ENCODE data around the gene ACTR3. TPM values are rescaled to one million over a fixed set of nuclear protein-coding genes. Genes with fewer than 3 reads are reported as not detected.

The ACTR3 gene
- polyA plus RNA-seq, 1 donor from 2014 or later: 255 TPM

DNA sequence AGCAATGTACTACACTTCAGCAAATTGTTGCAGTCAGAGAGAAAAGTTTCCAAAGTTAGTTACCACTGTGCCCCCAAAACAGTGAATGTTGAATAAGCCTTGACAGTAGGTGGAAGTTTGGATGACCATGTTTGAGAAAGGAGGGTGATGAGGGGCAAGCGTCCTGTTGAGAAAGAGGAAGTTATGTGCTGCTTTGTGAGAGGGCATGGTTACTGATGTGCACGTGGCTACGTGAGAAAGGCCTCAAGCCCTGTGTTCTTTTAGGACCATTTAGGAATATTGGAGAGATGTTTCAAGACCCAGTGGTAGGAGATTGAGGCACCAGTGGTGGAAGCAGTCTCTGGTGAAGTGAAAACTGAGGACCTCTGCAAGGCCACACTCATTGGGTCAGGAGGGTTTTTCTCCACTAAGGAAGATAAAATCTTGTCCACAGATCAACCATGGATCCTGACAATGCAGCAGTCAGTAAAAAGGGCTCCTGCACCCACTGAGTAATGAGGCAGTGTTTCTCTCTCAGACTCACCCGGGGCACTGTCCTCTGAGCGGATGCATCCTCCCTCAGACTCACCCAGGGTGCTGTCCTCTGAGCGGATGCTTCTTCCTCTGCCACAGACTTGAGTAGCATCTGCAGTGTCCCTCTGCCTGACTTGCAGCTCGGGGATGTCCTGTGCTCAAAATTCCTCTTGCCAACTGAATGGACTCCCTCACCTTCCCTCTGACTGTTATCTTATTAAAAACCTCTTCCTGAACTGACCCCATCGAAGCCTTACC lies 34.7 kb upstream of the ACTR3 start:
- no peaks in the 10 kb centered on the region for H3K9me3 ChIP-seq (ENCODE audit: low read length)
- no peak overlapping the region for H3K4me2 ChIP-seq (ENCODE audit: low read length)
- no peak overlapping the region for H3K4me3 ChIP-seq (ENCODE audit: low read length)
- no peak overlapping the region for H3K9ac ChIP-seq (ENCODE audit: low read length)
- H3K27ac ChIP-seq (ENCODE audit: low read length): no peak overlapping the region
- no peaks in the 10 kb centered on the region for H3F3A ChIP-seq (ENCODE audit: insufficient read depth, low read length, poor library complexity, severe bottlenecking)
- TF ChIP-seq RAD21 (conservative IDR thresholded peaks at IDR 0.05) (no peak), EZH2 (IDR thresholded peaks at IDR 0.05; ENCODE audit: borderline replicate concordance, insufficient read depth, low read length, poor library complexity, severe bottlenecking) (no peak), TAF1 (IDR thresholded peaks at IDR 0.05; ENCODE audit: low read depth) (no peak), MXI1 (conservative IDR thresholded peaks at IDR 0.05; ENCODE audit: poor library complexity, severe bottlenecking) (no peak), POLR2AphosphoS5 (IDR thresholded peaks at IDR 0.05) (no peak), EP300 (conservative IDR thresholded peaks at IDR 0.05; ENCODE audit: poor library complexity, severe bottlenecking) (no peak), SMC3 (conservative IDR thresholded peaks at IDR 0.05; ENCODE audit: poor library complexity) (no peak)
- TF ChIP-seq, protein P1, sequence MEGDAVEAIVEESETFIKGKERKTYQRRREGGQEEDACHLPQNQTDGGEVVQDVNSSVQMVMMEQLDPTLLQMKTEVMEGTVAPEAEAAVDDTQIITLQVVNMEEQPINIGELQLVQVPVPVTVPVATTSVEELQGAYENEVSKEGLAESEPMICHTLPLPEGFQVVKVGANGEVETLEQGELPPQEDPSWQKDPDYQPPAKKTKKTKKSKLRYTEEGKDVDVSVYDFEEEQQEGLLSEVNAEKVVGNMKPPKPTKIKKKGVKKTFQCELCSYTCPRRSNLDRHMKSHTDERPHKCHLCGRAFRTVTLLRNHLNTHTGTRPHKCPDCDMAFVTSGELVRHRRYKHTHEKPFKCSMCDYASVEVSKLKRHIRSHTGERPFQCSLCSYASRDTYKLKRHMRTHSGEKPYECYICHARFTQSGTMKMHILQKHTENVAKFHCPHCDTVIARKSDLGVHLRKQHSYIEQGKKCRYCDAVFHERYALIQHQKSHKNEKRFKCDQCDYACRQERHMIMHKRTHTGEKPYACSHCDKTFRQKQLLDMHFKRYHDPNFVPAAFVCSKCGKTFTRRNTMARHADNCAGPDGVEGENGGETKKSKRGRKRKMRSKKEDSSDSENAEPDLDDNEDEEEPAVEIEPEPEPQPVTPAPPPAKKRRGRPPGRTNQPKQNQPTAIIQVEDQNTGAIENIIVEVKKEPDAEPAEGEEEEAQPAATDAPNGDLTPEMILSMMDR (IDR thresholded peaks at IDR 0.05; ENCODE audit: poor library complexity, severe bottlenecking): no peak
- TF ChIP-seq, protein P2, sequence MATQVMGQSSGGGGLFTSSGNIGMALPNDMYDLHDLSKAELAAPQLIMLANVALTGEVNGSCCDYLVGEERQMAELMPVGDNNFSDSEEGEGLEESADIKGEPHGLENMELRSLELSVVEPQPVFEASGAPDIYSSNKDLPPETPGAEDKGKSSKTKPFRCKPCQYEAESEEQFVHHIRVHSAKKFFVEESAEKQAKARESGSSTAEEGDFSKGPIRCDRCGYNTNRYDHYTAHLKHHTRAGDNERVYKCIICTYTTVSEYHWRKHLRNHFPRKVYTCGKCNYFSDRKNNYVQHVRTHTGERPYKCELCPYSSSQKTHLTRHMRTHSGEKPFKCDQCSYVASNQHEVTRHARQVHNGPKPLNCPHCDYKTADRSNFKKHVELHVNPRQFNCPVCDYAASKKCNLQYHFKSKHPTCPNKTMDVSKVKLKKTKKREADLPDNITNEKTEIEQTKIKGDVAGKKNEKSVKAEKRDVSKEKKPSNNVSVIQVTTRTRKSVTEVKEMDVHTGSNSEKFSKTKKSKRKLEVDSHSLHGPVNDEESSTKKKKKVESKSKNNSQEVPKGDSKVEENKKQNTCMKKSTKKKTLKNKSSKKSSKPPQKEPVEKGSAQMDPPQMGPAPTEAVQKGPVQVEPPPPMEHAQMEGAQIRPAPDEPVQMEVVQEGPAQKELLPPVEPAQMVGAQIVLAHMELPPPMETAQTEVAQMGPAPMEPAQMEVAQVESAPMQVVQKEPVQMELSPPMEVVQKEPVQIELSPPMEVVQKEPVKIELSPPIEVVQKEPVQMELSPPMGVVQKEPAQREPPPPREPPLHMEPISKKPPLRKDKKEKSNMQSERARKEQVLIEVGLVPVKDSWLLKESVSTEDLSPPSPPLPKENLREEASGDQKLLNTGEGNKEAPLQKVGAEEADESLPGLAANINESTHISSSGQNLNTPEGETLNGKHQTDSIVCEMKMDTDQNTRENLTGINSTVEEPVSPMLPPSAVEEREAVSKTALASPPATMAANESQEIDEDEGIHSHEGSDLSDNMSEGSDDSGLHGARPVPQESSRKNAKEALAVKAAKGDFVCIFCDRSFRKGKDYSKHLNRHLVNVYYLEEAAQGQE (IDR thresholded peaks at IDR 0.05; ENCODE audit: borderline replicate concordance): no peak
- H3K36me3 ChIP-seq (ENCODE audit: insufficient read depth, low read length): no peaks in the 10 kb centered on the region
- no peaks in the 10 kb centered on the region for H4K20me1 ChIP-seq (ENCODE audit: insufficient read depth)
- H3K27me3 ChIP-seq (ENCODE audit: insufficient read depth, low read depth, low read length): no peaks in the 10 kb centered on the region
- H2AFZ ChIP-seq (ENCODE audit: low read depth, low read length): no peak overlapping the region
- H3K79me2 ChIP-seq (replicated peaks; ENCODE audit: insufficient read depth, low read length): no peaks in the 10 kb centered on the region
- H3K9me2 ChIP-seq (ENCODE audit: insufficient read depth, low read length): no peaks in the 10 kb centered on the region

DNA sequence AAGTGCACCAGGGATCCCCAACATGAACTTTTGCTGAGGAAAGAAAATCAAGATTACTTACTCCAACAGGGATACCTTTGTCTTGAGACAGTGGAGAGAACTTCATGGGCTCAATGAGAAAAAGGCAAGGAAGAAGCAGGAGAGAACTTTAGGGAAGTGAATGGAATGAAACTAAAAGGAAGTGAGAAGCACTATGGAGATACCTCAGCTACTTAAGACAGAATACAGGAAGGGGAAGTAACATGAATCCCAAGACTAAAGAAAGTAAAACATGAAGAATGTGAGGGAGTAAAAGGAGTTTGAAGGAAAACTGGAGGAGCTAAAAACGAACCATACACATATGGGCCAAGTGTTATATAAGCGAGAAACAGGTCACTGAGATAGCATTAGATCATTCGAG lies 32.4 kb upstream of the ACTR3 start:
- H3K27me3 ChIP-seq (ENCODE audit: insufficient read depth, low read depth, low read length): no peaks in the 10 kb centered on the region

More for the DNA sequence above, 32.4 kb upstream of the ACTR3 start:
- H3K4me3 ChIP-seq (ENCODE audit: low read length): no peak overlapping the region
- H2AFZ ChIP-seq (ENCODE audit: low read depth, low read length): no peak overlapping the region
- no peaks in the 10 kb centered on the region for H3F3A ChIP-seq (ENCODE audit: insufficient read depth, low read length, poor library complexity, severe bottlenecking)
- H3K79me2 ChIP-seq (replicated peaks; ENCODE audit: insufficient read depth, low read length): no peaks in the 10 kb centered on the region
- H3K9me2 ChIP-seq (ENCODE audit: insufficient read depth, low read length): no peaks in the 10 kb centered on the region
- no peak overlapping the region for H3K27ac ChIP-seq (ENCODE audit: low read length)
- no peaks in the 10 kb centered on the region for H3K9me3 ChIP-seq (ENCODE audit: low read length)
- no peak overlapping the region for H3K9ac ChIP-seq (ENCODE audit: low read length)
- TF ChIP-seq, protein P2 (IDR thresholded peaks at IDR 0.05; ENCODE audit: borderline replicate concordance): no peak
- no peak for TF ChIP-seq MXI1 (conservative IDR thresholded peaks at IDR 0.05; ENCODE audit: poor library complexity, severe bottlenecking)
- TF ChIP-seq EP300 (conservative IDR thresholded peaks at IDR 0.05; ENCODE audit: poor library complexity, severe bottlenecking): no peak
- TF ChIP-seq TAF1 (IDR thresholded peaks at IDR 0.05; ENCODE audit: low read depth): no peak
- TF ChIP-seq POLR2AphosphoS5 (IDR thresholded peaks at IDR 0.05): no peak
- no peak for TF ChIP-seq EZH2 (IDR thresholded peaks at IDR 0.05; ENCODE audit: borderline replicate concordance, insufficient read depth, low read length, poor library complexity, severe bottlenecking)
- no peak for TF ChIP-seq SMC3 (conservative IDR thresholded peaks at IDR 0.05; ENCODE audit: poor library complexity)
- no peaks in the 10 kb centered on the region for H3K36me3 ChIP-seq (ENCODE audit: insufficient read depth, low read length)
- H4K20me1 ChIP-seq (ENCODE audit: insufficient read depth): no peaks in the 10 kb centered on the region
- H3K4me2 ChIP-seq (ENCODE audit: low read length): no peak overlapping the region

All from neural cell (in vitro differentiated cells).